ENCODE data around the gene EFCAB6.

EFCAB6 gene

DNA sequence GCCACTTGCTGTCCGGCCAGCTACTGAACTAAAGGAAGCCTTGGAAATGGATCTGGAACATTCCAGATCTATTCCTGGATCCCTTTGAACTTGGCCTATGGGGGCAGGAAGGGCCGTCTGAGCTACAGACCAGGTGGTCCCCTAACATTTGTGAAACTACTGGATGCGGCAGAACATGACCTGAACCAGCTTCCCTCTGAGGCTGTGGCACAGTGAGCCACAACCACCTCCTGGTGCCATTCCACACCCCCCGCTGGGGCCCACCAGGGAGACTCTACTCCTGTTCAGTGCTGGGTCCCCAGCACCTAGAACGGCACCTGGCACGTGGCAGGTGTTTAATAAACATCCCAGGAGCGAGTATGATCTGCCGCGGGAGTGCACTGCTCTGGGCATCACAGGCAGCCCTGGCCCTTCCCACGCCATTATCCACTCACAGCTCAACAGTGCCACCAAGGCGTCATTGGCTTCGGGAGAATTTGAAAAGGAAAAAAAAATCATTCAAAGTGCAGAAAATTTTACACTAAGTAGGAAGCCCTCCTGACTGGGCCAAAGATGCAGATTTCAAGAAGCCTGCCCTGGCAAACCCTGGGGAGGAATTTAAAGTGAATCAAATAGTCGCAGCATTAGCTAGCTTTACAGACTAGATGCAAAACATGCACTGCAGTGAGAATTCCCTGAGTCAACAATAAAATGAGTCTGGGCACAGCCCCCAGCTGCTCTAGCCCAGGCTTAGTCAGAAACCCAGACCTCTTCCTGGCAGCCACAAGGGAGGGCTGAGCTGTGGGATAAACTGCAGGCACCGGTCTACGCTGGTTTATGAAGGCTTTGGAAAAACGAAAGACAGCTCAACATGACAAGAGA, 14.3 kb upstream of the EFCAB6 start:
- H3K27me3 Mint-ChIP-seq (ENCODE audit: low read depth, poor library complexity), result peaks cover 2% of the 10 kb centered on the region
- TF ChIP-seq, protein P1, sequence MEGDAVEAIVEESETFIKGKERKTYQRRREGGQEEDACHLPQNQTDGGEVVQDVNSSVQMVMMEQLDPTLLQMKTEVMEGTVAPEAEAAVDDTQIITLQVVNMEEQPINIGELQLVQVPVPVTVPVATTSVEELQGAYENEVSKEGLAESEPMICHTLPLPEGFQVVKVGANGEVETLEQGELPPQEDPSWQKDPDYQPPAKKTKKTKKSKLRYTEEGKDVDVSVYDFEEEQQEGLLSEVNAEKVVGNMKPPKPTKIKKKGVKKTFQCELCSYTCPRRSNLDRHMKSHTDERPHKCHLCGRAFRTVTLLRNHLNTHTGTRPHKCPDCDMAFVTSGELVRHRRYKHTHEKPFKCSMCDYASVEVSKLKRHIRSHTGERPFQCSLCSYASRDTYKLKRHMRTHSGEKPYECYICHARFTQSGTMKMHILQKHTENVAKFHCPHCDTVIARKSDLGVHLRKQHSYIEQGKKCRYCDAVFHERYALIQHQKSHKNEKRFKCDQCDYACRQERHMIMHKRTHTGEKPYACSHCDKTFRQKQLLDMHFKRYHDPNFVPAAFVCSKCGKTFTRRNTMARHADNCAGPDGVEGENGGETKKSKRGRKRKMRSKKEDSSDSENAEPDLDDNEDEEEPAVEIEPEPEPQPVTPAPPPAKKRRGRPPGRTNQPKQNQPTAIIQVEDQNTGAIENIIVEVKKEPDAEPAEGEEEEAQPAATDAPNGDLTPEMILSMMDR (IDR thresholded peaks at IDR 0.05), result no peak
- no peak for DNase-seq
- no peaks in the 10 kb centered on the region for H3K9me3 Mint-ChIP-seq
- H3K36me3 Mint-ChIP-seq (ENCODE audit: low read depth), result peaks cover 9% of the 10 kb centered on the region
- H3K27ac Mint-ChIP-seq, result no peak overlapping the region
- H3K4me3 Mint-ChIP-seq, result no peak overlapping the region
- H3K4me1 Mint-ChIP-seq, result peaks cover 70% of the 10 kb centered on the region

DNA sequence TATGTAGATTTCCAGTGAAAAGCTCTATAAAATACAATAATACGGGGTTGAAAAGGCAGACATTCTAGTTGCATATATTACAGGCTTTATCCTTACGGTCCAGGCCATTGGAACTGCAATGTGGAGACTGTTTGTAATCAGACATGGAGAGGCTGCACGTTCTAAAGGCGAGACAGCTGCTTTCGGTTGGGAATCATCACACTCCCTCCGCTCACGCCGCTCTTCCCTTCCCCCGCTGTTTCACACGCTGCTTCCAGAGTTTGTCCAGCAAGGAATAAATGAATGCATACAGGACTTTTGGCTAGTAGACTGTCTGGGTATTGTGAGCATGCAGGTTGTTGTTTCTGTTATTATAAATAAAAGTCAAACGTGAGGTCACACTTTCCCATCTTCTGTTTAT, 13.5 kb upstream of the EFCAB6 start:
- Mint-ChIP-seq H3K36me3 (ENCODE audit: low read depth) (peaks cover 9% of the 10 kb centered on the region), H3K9me3 (no peaks in the 10 kb centered on the region), H3K27me3 (ENCODE audit: low read depth, poor library complexity) (peaks cover 2% of the 10 kb centered on the region), H3K4me3 (no peak overlapping the region), H3K27ac (no peak overlapping the region), H3K4me1 (peaks cover 74% of the 10 kb centered on the region)
- TF ChIP-seq, protein P1 (IDR thresholded peaks at IDR 0.05), result no peak
- DNase-seq, result no peak

DNA sequence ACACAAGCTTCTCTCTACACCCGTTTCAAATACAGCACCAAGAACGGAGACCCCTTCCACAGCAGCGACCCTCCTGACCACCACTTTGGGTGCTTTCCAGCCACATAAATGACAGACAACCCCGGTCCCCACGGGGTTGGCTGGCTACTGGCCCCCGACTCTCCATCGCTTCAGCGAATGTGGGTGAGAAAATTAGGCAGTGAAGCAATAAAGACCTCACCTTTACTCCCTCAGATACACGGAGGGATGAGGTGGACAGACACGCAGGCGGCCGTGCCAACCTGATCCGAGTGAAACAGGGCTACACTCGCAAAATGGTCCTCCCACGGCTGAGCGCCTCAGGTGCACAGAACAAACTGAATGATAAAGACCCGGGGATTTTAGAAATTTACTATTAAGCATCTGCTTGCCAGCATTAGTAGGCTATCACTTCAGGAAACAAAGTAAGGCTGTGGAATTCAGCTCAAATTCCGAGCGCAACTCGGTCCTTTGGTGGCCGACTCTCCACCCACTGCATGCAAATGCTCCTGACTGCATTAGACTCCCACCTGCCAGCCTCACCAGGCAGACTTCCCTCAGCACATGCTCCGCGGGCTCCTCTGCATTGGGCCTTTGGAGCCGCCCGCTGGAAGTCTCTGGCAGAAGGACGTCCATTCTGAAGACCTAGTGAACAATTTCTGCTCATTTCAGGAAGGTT, 12.8 kb upstream of the EFCAB6 start:
- peaks cover 9% of the 10 kb centered on the region for H3K36me3 Mint-ChIP-seq (ENCODE audit: low read depth)
- DNase-seq, result no peak
- no peaks in the 10 kb centered on the region for H3K9me3 Mint-ChIP-seq
- H3K27ac Mint-ChIP-seq, result peak overlapping the region; percentile 43
- H3K4me1 Mint-ChIP-seq, result peaks cover 68% of the 10 kb centered on the region
- H3K4me3 Mint-ChIP-seq, result no peak overlapping the region
- TF ChIP-seq, protein P1 (IDR thresholded peaks at IDR 0.05), result no peak
- peaks cover 2% of the 10 kb centered on the region for H3K27me3 Mint-ChIP-seq (ENCODE audit: low read depth, poor library complexity)

DNA sequence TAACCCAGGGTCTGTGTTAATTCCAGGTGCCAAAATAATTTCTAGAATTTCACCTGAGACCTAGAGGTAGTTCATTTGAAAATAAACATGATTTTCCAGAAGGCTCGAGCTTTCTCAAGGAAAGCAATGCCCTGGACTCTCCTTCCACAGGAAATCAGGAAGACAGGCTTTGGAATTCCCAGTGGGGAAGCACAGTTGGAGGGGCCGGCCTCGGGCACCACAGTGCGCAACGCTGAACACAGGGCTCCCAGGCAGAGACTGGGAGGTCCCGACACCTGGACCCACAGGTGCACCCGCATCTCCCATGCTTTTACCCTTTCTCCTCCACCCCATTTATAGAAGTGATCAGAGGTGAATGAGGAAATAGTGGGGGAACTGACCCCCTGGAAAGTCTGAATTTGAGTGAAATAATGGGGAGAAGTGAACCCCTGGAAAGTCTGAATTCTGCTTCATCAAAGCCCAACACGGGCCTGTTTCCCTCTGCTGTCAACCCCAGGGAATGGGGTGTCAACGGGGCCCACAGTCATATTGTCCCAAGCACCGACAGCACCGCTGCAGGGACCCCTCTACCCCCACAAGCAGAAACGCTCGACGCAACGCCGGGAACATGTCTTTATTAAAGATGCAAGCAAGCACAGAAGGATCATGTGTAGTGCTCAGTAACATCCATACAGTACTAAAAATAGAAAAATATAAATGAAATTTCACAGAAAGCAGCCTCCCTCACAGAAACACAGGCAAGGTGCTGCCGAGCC, 12.0 kb upstream of the EFCAB6 start:
- TF ChIP-seq, protein P1 (IDR thresholded peaks at IDR 0.05), result no peak
- H3K4me3 Mint-ChIP-seq, result no peak overlapping the region
- no peaks in the 10 kb centered on the region for H3K9me3 Mint-ChIP-seq
- DNase-seq, result no peak
- peaks cover 60% of the 10 kb centered on the region for H3K4me1 Mint-ChIP-seq
- no peak overlapping the region for H3K27ac Mint-ChIP-seq
- H3K27me3 Mint-ChIP-seq (ENCODE audit: low read depth, poor library complexity), result peaks cover 2% of the 10 kb centered on the region
- peaks cover 9% of the 10 kb centered on the region for H3K36me3 Mint-ChIP-seq (ENCODE audit: low read depth)

DNA sequence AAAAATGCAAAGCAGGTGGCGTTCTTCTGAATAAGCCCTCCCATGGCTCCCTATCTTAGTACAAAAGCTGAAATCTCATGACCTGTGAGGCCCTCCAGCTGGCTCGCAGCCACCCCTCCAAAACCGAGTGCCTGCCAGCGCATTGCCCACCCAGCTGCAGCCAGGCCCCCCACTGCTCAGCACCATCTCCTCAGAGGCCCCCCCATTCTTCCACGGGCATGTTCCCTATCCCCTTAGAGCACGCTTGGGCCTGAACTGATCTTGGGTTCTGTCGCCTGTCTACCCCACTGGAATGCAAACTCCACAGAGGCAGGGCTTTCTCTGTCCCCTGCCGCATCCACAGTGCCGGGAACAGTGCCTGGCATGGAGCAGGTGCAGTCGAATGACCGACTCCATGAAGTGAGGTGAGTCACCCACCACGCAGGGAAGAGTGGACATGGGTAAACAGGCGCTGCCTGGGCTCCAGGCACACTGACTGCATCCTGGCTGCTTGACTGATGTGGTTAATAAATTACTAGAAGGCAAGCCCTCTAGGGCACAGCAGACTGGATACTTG, 11.3 kb upstream of the EFCAB6 start:
- Mint-ChIP-seq H3K4me1 (peaks cover 53% of the 10 kb centered on the region), H3K27me3 (ENCODE audit: low read depth, poor library complexity) (peaks cover 2% of the 10 kb centered on the region), H3K9me3 (no peaks in the 10 kb centered on the region), H3K36me3 (ENCODE audit: low read depth) (peaks cover 9% of the 10 kb centered on the region), H3K4me3 (no peak overlapping the region), H3K27ac (no peak overlapping the region)
- DNase-seq, result no peak
- TF ChIP-seq, protein P1 (IDR thresholded peaks at IDR 0.05), result no peak

All from nephron progenitor cell (in vitro differentiated cells).